Measurements from ENCODE around the gene SLC24A3. TPM values are rescaled to one million over a fixed set of nuclear protein-coding genes. Genes with fewer than 3 reads are reported as not detected.

The SLC24A3 gene
- total RNA-seq, 6 experiments from 2014 or later = not detected

GRCh38 chr20:19272976-19273654 is 60.7 kb downstream of the SLC24A3 start:
- peaks cover 8% of the 10 kb centered on the region; the same call in 1 of the 2 replicates for H3K4me1 Mint-ChIP-seq (ENCODE audit: low read depth)
- DNase-seq = no peak
- no peak overlapping the region for H3K4me3 Mint-ChIP-seq
- peaks cover 18% of the 10 kb centered on the region for H3K9me3 Mint-ChIP-seq
- no peaks in the 10 kb centered on the region; the same call in 1 of the 2 replicates for H3K27me3 Mint-ChIP-seq (ENCODE audit: insufficient read depth)
- H3K36me3 Mint-ChIP-seq (ENCODE audit: low read depth) = no peaks in the 10 kb centered on the region
- TF ChIP-seq CTCF (IDR thresholded peaks at IDR 0.05) = no peak
- no peak overlapping the region for H3K27ac Mint-ChIP-seq

GRCh38 chr20:19274001-19274400 is 61.6 kb downstream of the SLC24A3 start:
- no peak for DNase-seq
- peaks cover 18% of the 10 kb centered on the region for H3K9me3 Mint-ChIP-seq
- no peak overlapping the region for H3K27ac Mint-ChIP-seq
- no peak overlapping the region for H3K4me3 Mint-ChIP-seq
- H3K4me1 Mint-ChIP-seq (ENCODE audit: low read depth) = peaks cover 8% of the 10 kb centered on the region; the same call in 1 of the 2 replicates
- TF ChIP-seq CTCF (IDR thresholded peaks at IDR 0.05) = no peak
- no peaks in the 10 kb centered on the region; the same call in 1 of the 2 replicates for H3K27me3 Mint-ChIP-seq (ENCODE audit: insufficient read depth)
- no peaks in the 10 kb centered on the region for H3K36me3 Mint-ChIP-seq (ENCODE audit: low read depth)

- DNase-seq = no peak
- Mint-ChIP-seq H3K36me3 (ENCODE audit: low read depth) (no peaks in the 10 kb centered on the region), H3K27ac (no peak overlapping the region), H3K4me3 (no peak overlapping the region), H3K4me1 (ENCODE audit: low read depth) (peaks cover 6% of the 10 kb centered on the region; the same call in 1 of the 2 replicates), H3K27me3 (ENCODE audit: insufficient read depth) (no peaks in the 10 kb centered on the region; the same call in 1 of the 2 replicates), H3K9me3 (peaks cover 20% of the 10 kb centered on the region)
- no peak for TF ChIP-seq CTCF (IDR thresholded peaks at IDR 0.05)
Measured at GRCh38 chr20:19274412-19275015, 62.1 kb downstream of the SLC24A3 start.

- peaks cover under 1% of the 10 kb centered on the region; the same call in 1 of the 2 replicates for H3K4me1 Mint-ChIP-seq (ENCODE audit: low read depth)
- DNase-seq = no peak
- TF ChIP-seq CTCF (IDR thresholded peaks at IDR 0.05) = no peak
- H3K36me3 Mint-ChIP-seq (ENCODE audit: low read depth) = no peaks in the 10 kb centered on the region
- H3K4me3 Mint-ChIP-seq = no peak overlapping the region
- peaks cover 21% of the 10 kb centered on the region for H3K9me3 Mint-ChIP-seq
- H3K27ac Mint-ChIP-seq = no peak overlapping the region
- H3K27me3 Mint-ChIP-seq (ENCODE audit: insufficient read depth) = no peaks in the 10 kb centered on the region; the same call in none of the 2 replicates
Measured at GRCh38 chr20:19275038-19275629, 62.7 kb downstream of the SLC24A3 start.

- no peak for DNase-seq
- peaks cover 24% of the 10 kb centered on the region for H3K9me3 Mint-ChIP-seq
- peaks cover 1% of the 10 kb centered on the region for H3K27me3 Mint-ChIP-seq (ENCODE audit: insufficient read depth)
- H3K4me1 Mint-ChIP-seq (ENCODE audit: low read depth) = no peaks in the 10 kb centered on the region
- no peak for TF ChIP-seq CTCF (IDR thresholded peaks at IDR 0.05)
- H3K36me3 Mint-ChIP-seq (ENCODE audit: low read depth) = no peaks in the 10 kb centered on the region
- no peak overlapping the region for H3K27ac Mint-ChIP-seq
- no peak overlapping the region for H3K4me3 Mint-ChIP-seq
Measured at GRCh38 chr20:19275630-19276071, 63.2 kb downstream of the SLC24A3 start.
